PC-9 (cell line): ENCODE data around the gene C3orf18. TPM values are rescaled to one million over a fixed set of nuclear protein-coding genes. Genes with fewer than 3 reads are reported as not detected.

ENCODE experiments used
- BruUV-seq: library from RNA; stranded (reverse); fragments of 400-500 nt; replicated peaks from 2 replicates; lab custom pipeline; 2021; lab: Mats Ljungman, UMichigan
- CTCF ChIA-PET: fragments of 300-600 bp; sonication (Branson Sonifier 250); formaldehyde crosslinking; loops from one replicate; lab custom pipeline; 2022; ENCODE audit warnings: antibody characterized with exemption; lab: Charles Lee
- POLR2A ChIA-PET: fragments of 300-600 bp; sonication (Branson Sonifier 250); formaldehyde crosslinking; loops from one replicate; lab custom pipeline; 2022; ENCODE audit warnings: antibody characterized with exemption; ENCODE audit not compliant: unreplicated experiment; lab: Charles Lee
- DNase-seq, 2 experiments: peaks; one replicate each; pipeline versions ENCODE4 v3.0.0 to v3.0.0-alpha.2; 2015 to 2022; ENCODE audit warnings: mixed read lengths in 1 of 2
- H2AFZ ChIP-seq: fragments of 200-600 bp; sonication (generic); 2 replicates; pipeline ENCODE4 v1.8.1; 2017; ENCODE audit warnings: antibody characterized with exemption
- H3F3A ChIP-seq: fragments of 200-600 bp; sonication (generic); 2 replicates; pipeline ENCODE4 v1.8.1; 2017; ENCODE audit warnings: antibody characterized with exemption, mild to moderate bottlenecking, low read depth; ENCODE audit not compliant: insufficient read depth
- H3K27ac ChIP-seq: fragments of 200-600 bp; sonication (generic); 2 replicates; pipeline ENCODE4 v1.6.1; 2016; ENCODE audit warnings: mixed run types
- H3K27me3 ChIP-seq: fragments of 200-600 bp; sonication (generic); 2 replicates; pipeline ENCODE4 v1.6.1; 2016; ENCODE audit warnings: low read depth, mixed run types; ENCODE audit not compliant: insufficient read depth
- H3K36me3 ChIP-seq: fragments of 200-600 bp; sonication (generic); 2 replicates; pipeline ENCODE4 v1.6.1; 2016; ENCODE audit warnings: low read depth, mixed run types
- H3K4me1 ChIP-seq: fragments of 200-600 bp; sonication (generic); replicated peaks from 2 replicates; pipeline ENCODE4 v1.6.1; 2016; ENCODE audit warnings: mixed run types; ENCODE audit not compliant: insufficient read depth
- H3K4me2 ChIP-seq: fragments of 200-600 bp; sonication (generic); 2 replicates; pipeline ENCODE4 v1.6.1; 2017; ENCODE audit warnings: mixed run types
- H3K4me3 ChIP-seq: fragments of 200-600 bp; sonication (generic); 2 replicates; pipeline ENCODE4 v1.6.1; 2016; ENCODE audit warnings: mixed run types
- H3K79me2 ChIP-seq: fragments of 200-600 bp; sonication (generic); 2 replicates; pipeline ENCODE4 v1.6.1; 2017; ENCODE audit warnings: low read depth, mixed run types
- H3K9me2 ChIP-seq: fragments of 200-600 bp; sonication (generic); 2 replicates; pipeline ENCODE4 v1.8.1; 2017; ENCODE audit warnings: mild to moderate bottlenecking; ENCODE audit not compliant: insufficient read depth
- H3K9me3 ChIP-seq: fragments of 200-600 bp; sonication (generic); 2 replicates; pipeline ENCODE4 v1.8.1; 2016; ENCODE audit warnings: low read depth; ENCODE audit not compliant: insufficient read depth
- H4K20me1 ChIP-seq: fragments of 200-600 bp; sonication (generic); 2 replicates; pipeline ENCODE4 v1.8.1; 2017; ENCODE audit not compliant: insufficient read depth
- CTCF ChIP-seq: fragments of 200-600 bp; sonication (generic); conservative IDR thresholded peaks from 2 replicates; pipeline ENCODE4 v1.6.1; 2017; ENCODE audit warnings: mixed run types, antibody characterized with exemption, mild to moderate bottlenecking, moderate library complexity
- EZH2 ChIP-seq: fragments of 200-600 bp; sonication (generic); IDR thresholded peaks from 2 replicates; pipeline ENCODE4 v1.8.0; 2017; ENCODE audit warnings: antibody characterized with exemption, low read depth
- intact Hi-C: fragments of 100-400 bp; cut with micrococcal nuclease; formaldehyde crosslinking; loops from one replicate; pipeline ENCODE4 v1.10.0; 2022; ENCODE audit not compliant: unreplicated experiment
- total RNA-seq: library from RNA; stranded (reverse); gene quantifications from 2 replicates; pipeline ENCODE4 v1.2.3, GENCODE V29; 2021

C3orf18 gene
- total RNA-seq, 1 experiment from 2014 or later, result 7.5 TPM

GRCh38 chr3:50612234-50612882 lies 44.8 kb upstream of the C3orf18 start:
- H3K4me2 ChIP-seq, result peak overlapping the region; percentile 90
- no peak for DNase-seq
- no peaks in the 10 kb centered on the region for H3K36me3 ChIP-seq
- TF ChIP-seq CTCF (no peak), EZH2 (no peak)
- H3F3A ChIP-seq, result peaks cover 12% of the 10 kb centered on the region; the same call in 1 of the 2 replicates
- CTCF ChIA-PET, result interaction anchor here (0.5 to 0.8 kb wide), 3 partner anchors 23 to 265 kb away, joined by 3 read pairs; no protein-coding TSS in a partner anchor
- POLR2A ChIA-PET, result interaction anchor here (0.7 to 0.8 kb wide), 2 partner anchors 43 to 275 kb away, joined by 6 to 7 read pairs; partner anchors contain the start of gene HEMK1
- intact Hi-C loops, result loop anchor here (2.0 kb wide), 1 partner anchor 262 kb away; the partner anchor contains the start of genes CYB561D2 and NPRL2
- no peaks in the 10 kb centered on the region for H3K9me2 ChIP-seq
- H3K27ac ChIP-seq, result no peak overlapping the region
- peaks cover 12% of the 10 kb centered on the region for H3K4me1 ChIP-seq
- no peaks in the 10 kb centered on the region for H3K9me3 ChIP-seq
- H3K27me3 ChIP-seq, result no peaks in the 10 kb centered on the region
- H4K20me1 ChIP-seq, result no peaks in the 10 kb centered on the region
- peak overlapping the region; percentile 81 for H2AFZ ChIP-seq
- H3K4me3 ChIP-seq, result peak overlapping the region; percentile 65; the same call in 1 of the 2 replicates
- no peaks in the 10 kb centered on the region for H3K79me2 ChIP-seq
- BruUV-seq, result no TSS peak

- Histone ChIP-seq H2AFZ (peak within 1 kb of the TSS; percentile 81), H3K36me3 (no peaks in the 10 kb centered on the region), H3K4me3 (peak within 1 kb of the TSS; percentile 65), H3F3A (peaks cover 11% of the 10 kb centered on the region; the same call in 1 of the 2 replicates), H3K9me2 (no peaks in the 10 kb centered on the region), H3K27ac (no peak within 1 kb of the TSS), H3K9me3 (no peaks in the 10 kb centered on the region), H4K20me1 (no peaks in the 10 kb centered on the region), H3K4me2 (peak within 1 kb of the TSS; percentile 90), H3K27me3 (no peaks in the 10 kb centered on the region), H3K4me1 (peaks cover 18% of the 10 kb centered on the region), H3K79me2 (no peaks in the 10 kb centered on the region)
- CTCF ChIA-PET, result interaction anchor here (0.5 to 0.8 kb wide), 5 partner anchors 22 to 264 kb away, joined by 3 to 5 read pairs (median 3); no protein-coding TSS in a partner anchor
- POLR2A ChIA-PET, result interaction anchor here (0.5 to 0.7 kb wide), 4 partner anchors 19 to 347 kb away, joined by 3 to 9 read pairs (median 6); partner anchors contain the start of gene C3orf18
- no TSS peak for BruUV-seq
- TF ChIP-seq CTCF (no peak; the same call in 1 of the 2 replicates), EZH2 (no peak)
- intact Hi-C loops, result loop anchor here (2.0 kb wide), 1 partner anchor 261 kb away; the partner anchor contains the start of genes CYB561D2 and NPRL2
- DNase-seq, result peak; percentile 80 to 91
Observed at GRCh38 chr3:50611464-50612233, 44.1 kb upstream of the C3orf18 start, which contains the start of gene CISH. Gene CISH, minus strand, starts transcription at chr3:50611774. Its CDS starts 124 bp downstream, at chr3:50611650.

GRCh38 chr3:50610992-50611463 lies 43.5 kb upstream of the C3orf18 start:
- H3K9me2 ChIP-seq, result no peaks in the 10 kb centered on the region
- peaks cover 5% of the 10 kb centered on the region; the same call in 1 of the 2 replicates for H3F3A ChIP-seq
- H3K36me3 ChIP-seq, result no peaks in the 10 kb centered on the region
- H2AFZ ChIP-seq, result peak overlapping the region; percentile 81
- no peaks in the 10 kb centered on the region for H4K20me1 ChIP-seq
- no peaks in the 10 kb centered on the region for H3K9me3 ChIP-seq
- H3K79me2 ChIP-seq, result no peaks in the 10 kb centered on the region
- DNase-seq, result no peak
- TSS peak; percentile 45 for BruUV-seq
- peak overlapping the region; percentile 65 for H3K4me3 ChIP-seq
- intact Hi-C loops, result no loop called here
- POLR2A ChIA-PET, result interaction anchor here (0.6 kb wide), 2 partner anchors 19 to 44 kb away, joined by 3 to 6 read pairs; partner anchors contain the start of gene C3orf18
- TF ChIP-seq CTCF (no peak), EZH2 (no peak)
- H3K27me3 ChIP-seq, result no peaks in the 10 kb centered on the region
- H3K27ac ChIP-seq, result no peak overlapping the region
- H3K4me1 ChIP-seq, result peaks cover 21% of the 10 kb centered on the region
- peak overlapping the region; percentile 90 for H3K4me2 ChIP-seq
- CTCF ChIA-PET, result interaction anchor here (0.6 to 0.7 kb wide), 2 partner anchors 39 to 415 kb away, joined by 3 to 5 read pairs; no protein-coding TSS in a partner anchor
